Keratinocyte (primary cell): Measurements from ENCODE around the gene IFT81. TPM values are rescaled to one million over a fixed set of nuclear protein-coding genes. Genes with fewer than 3 reads are reported as not detected.

Source experiments
- DNase-seq: peaks from one replicate; pipeline ENCODE4 v3.0.0-alpha.2; 2011; ENCODE audit warnings: low read depth, missing footprints, low spot score
- FAIRE-seq: peaks from 2 replicates; lab custom pipeline; 2011; peaks lifted over from hg19 to GRCh38; lab: Jason Lieb, UNC
- H2AFZ ChIP-seq: 2 replicates; pipeline ENCODE4 v1.6.0; 2012; ENCODE audit warnings: low read length, control low read depth, inconsistent platforms; ENCODE audit not compliant: control insufficient read depth
- H3K27ac ChIP-seq: 2 replicates; pipeline ENCODE4 v1.5.1; 2011; ENCODE audit warnings: low read length; ENCODE audit not compliant: control insufficient read depth, insufficient read depth
- H3K27me3 ChIP-seq: 3 replicates; pipeline ENCODE4 v1.6.0; 2011; ENCODE audit warnings: low read length; ENCODE audit not compliant: control insufficient read depth, insufficient read depth; ENCODE audit errors: extremely low read depth
- H3K36me3 ChIP-seq, 2 experiments: 2 replicates in 1 of 2; 3 replicates in 1 of 2; pipeline ENCODE4 v1.5.1; 2011; ENCODE audit warnings: low read length in 2 of 2, mild to moderate bottlenecking in 1 of 2; ENCODE audit not compliant: control insufficient read depth in 2 of 2, insufficient read depth in 2 of 2; ENCODE audit errors: extremely low read depth in 1 of 2
- H3K4me1 ChIP-seq: 3 replicates; pipeline ENCODE4 v1.5.1; 2011; ENCODE audit warnings: low read length; ENCODE audit not compliant: control insufficient read depth, insufficient read depth; ENCODE audit errors: extremely low read depth
- H3K4me2 ChIP-seq: 3 replicates; pipeline ENCODE4 v1.6.0; 2011; ENCODE audit warnings: low read depth, low read length; ENCODE audit not compliant: control insufficient read depth, insufficient read depth; ENCODE audit errors: extremely low read depth
- H3K4me3 ChIP-seq, 3 experiments: fragments of 200-600 bp in 1 of 3; sonication (generic) in 1 of 3; 2 replicates in 2 of 3; 3 replicates in 1 of 3; pipeline ENCODE4 v1.5.1; 2011 to 2016; ENCODE audit warnings: low read length in 3 of 3, mild to moderate bottlenecking in 3 of 3, control low read depth in 2 of 3, inconsistent platforms in 1 of 3, low read depth in 1 of 3, mixed read lengths in 1 of 3, mixed run types in 1 of 3, moderate library complexity in 1 of 3; ENCODE audit not compliant: control insufficient read depth in 2 of 3, insufficient read depth in 2 of 3; ENCODE audit errors: extremely low read depth in 1 of 3
- H3K79me2 ChIP-seq: 2 replicates; pipeline ENCODE4 v1.6.0; 2012; ENCODE audit warnings: low read length; ENCODE audit not compliant: control insufficient read depth, insufficient read depth
- H3K9ac ChIP-seq: 3 replicates; pipeline ENCODE4 v1.6.0; 2011; ENCODE audit warnings: low read length; ENCODE audit not compliant: control insufficient read depth, insufficient read depth; ENCODE audit errors: extremely low read depth
- H3K9me1 ChIP-seq: 3 replicates; pipeline ENCODE4 v1.6.0; 2011; ENCODE audit warnings: low read length; ENCODE audit not compliant: control insufficient read depth, insufficient read depth; ENCODE audit errors: extremely low read depth
- H3K9me3 ChIP-seq: 2 replicates; pipeline ENCODE4 v1.5.1; 2012; ENCODE audit warnings: low read depth, low read length; ENCODE audit not compliant: control insufficient read depth
- H4K20me1 ChIP-seq: 3 replicates; pipeline ENCODE4 v1.6.0; 2011; ENCODE audit warnings: low read length; ENCODE audit not compliant: control insufficient read depth, insufficient read depth; ENCODE audit errors: extremely low read depth
- EZH2 ChIP-seq: IDR thresholded peaks from one replicate; pipeline ENCODE4 v1.6.1; 2012; ENCODE audit warnings: inconsistent platforms, mild to moderate bottlenecking, low read length, moderate library complexity
- dilution Hi-C: fragments of 300-500 bp; cut with MboI; formaldehyde crosslinking; loops from one replicate; pipeline ENCODE4 v1.7.0; 2020; ENCODE audit warnings: low sequenced_read_pairs; ENCODE audit not compliant: extremely low pct_ligation_motif_present
- polyA plus RNA-seq, 5 experiments: library from polyadenylated mRNA; depleted of rRNA in 3 of 5; stranded (reverse) in 3 of 5; stranded (forward) in 1 of 5; unstranded in 1 of 5; fragments of >200 nt; gene quantifications; 1 replicate in 1 of 5; 2 replicates in 3 of 5; 3 replicates in 1 of 5; pipeline versions ENCODE4 v1.2.1 to v1.2.3, GENCODE V29; 2011 to 2012; ENCODE audit warnings: missing spikeins in 2 of 5, low read depth in 1 of 5, low replicate concordance in 1 of 5
- TF ChIP-seq, protein P1 (sequence below), 3 experiments: IDR thresholded peaks in 1 of 3; conservative IDR thresholded peaks in 1 of 3; optimal IDR thresholded peaks in 1 of 3; 2 replicates in 2 of 3; 3 replicates in 1 of 3; pipeline versions ENCODE3 to v1.5.1; 2011; ENCODE audit warnings: low read length in 3 of 3, mild to moderate bottlenecking in 3 of 3, moderate library complexity in 2 of 3, control low read depth in 1 of 3, inconsistent platforms in 1 of 3; ENCODE audit not compliant: insufficient read depth in 2 of 3; ENCODE audit errors: extremely low read depth in 1 of 3

Gene IFT81
- polyA plus RNA-seq, 1 donor (not counting 4 experiments of a cell fraction or from before 2014, with no cell fraction given) = 8.9 TPM

DNA sequence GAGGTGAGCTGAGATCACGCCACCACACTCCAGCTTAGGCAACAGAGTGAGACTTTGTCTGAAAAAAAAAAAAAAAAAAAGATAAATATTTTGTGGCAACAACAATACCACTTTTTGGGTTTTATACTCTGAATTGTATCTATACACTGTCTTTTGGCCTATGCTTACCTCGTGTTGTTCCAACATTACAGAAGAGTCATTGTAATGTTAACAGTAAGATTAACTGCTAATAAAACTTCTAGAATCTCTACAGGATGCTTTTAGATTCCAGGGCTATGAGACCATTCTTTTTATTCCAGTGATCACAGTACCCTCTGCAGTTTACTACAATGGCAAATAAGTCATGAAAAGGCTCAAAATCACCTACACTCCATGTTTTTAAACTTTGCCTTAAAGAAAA is 11.6 kb downstream of the IFT81 start:
- FAIRE-seq = no peak
- Histone ChIP-seq H3K27me3 (no peaks in the 10 kb centered on the region), H3K4me2 (no peak overlapping the region), H2AFZ (no peak overlapping the region), H3K9me1 (no peaks in the 10 kb centered on the region), H3K79me2 (no peaks in the 10 kb centered on the region), H3K27ac (no peak overlapping the region), H3K9me3 (no peaks in the 10 kb centered on the region), H4K20me1 (no peaks in the 10 kb centered on the region), H3K4me3 (no peak overlapping the region), H3K36me3 (peaks cover 3 to 5% of the 10 kb centered on the region in 2 experiments), H3K4me1 (no peaks in the 10 kb centered on the region), H3K9ac (no peak overlapping the region)
- no peak for DNase-seq
- TF ChIP-seq, protein P1, sequence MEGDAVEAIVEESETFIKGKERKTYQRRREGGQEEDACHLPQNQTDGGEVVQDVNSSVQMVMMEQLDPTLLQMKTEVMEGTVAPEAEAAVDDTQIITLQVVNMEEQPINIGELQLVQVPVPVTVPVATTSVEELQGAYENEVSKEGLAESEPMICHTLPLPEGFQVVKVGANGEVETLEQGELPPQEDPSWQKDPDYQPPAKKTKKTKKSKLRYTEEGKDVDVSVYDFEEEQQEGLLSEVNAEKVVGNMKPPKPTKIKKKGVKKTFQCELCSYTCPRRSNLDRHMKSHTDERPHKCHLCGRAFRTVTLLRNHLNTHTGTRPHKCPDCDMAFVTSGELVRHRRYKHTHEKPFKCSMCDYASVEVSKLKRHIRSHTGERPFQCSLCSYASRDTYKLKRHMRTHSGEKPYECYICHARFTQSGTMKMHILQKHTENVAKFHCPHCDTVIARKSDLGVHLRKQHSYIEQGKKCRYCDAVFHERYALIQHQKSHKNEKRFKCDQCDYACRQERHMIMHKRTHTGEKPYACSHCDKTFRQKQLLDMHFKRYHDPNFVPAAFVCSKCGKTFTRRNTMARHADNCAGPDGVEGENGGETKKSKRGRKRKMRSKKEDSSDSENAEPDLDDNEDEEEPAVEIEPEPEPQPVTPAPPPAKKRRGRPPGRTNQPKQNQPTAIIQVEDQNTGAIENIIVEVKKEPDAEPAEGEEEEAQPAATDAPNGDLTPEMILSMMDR (optimal IDR thresholded peaks at IDR 0.05 in 1 of 3, IDR thresholded peaks at IDR 0.05 in 1 of 3, conservative IDR thresholded peaks at IDR 0.05 in 1 of 3; ENCODE audit: extremely low read depth in 1 of 3, insufficient read depth in 2 of 3, low read length in 3 of 3) = no peak
- TF ChIP-seq EZH2 = no peak
- dilution Hi-C loops = no loop called here

DNA sequence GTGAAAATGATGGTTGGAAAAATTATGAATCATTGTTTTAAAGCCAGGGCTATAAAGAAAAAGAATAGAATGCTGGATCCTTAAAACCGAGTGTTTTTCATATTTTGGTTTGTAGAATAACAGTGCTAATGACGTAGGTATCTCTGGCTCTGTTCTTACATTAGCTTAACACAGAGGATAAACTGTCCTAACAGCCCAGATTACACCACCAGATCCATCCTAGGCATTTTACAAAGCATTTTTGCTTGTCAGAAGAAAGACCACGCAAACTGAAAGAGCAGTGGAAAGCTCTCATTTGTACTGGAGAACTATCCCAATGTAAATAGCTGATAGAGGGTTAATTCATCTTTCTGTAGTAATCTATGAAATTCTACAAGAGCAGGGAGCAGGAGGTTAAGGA is 13.6 kb downstream of the IFT81 start:
- Histone ChIP-seq H3K4me2 (no peak overlapping the region), H3K27me3 (no peaks in the 10 kb centered on the region), H3K4me3 (no peak overlapping the region), H3K79me2 (no peaks in the 10 kb centered on the region), H3K9ac (no peak overlapping the region), H2AFZ (no peak overlapping the region), H3K9me1 (no peaks in the 10 kb centered on the region), H3K27ac (no peak overlapping the region), H3K9me3 (no peaks in the 10 kb centered on the region), H3K4me1 (no peaks in the 10 kb centered on the region), H3K36me3 (peaks cover 3 to 5% of the 10 kb centered on the region in 2 experiments), H4K20me1 (no peaks in the 10 kb centered on the region)
- dilution Hi-C loops = no loop called here
- TF ChIP-seq EZH2 = no peak
- TF ChIP-seq, protein P1 (optimal IDR thresholded peaks at IDR 0.05 in 1 of 3, IDR thresholded peaks at IDR 0.05 in 1 of 3, conservative IDR thresholded peaks at IDR 0.05 in 1 of 3; ENCODE audit: extremely low read depth in 1 of 3, insufficient read depth in 2 of 3, low read length in 3 of 3) = no peak
- FAIRE-seq = no peak
- no peak for DNase-seq
